HEK293 (cell line): ENCODE data around the gene FSTL4.

Experiments used
- CTCF ChIA-PET: fragments of 350-600 bp; formaldehyde crosslinking; extraction: SDS; loops from one replicate; lab custom pipeline; 2021; ENCODE audit warnings: antibody characterized with exemption; lab: Yijun Ruan, JAX
- POLR2A ChIA-PET: fragments of 300-600 bp; formaldehyde crosslinking; extraction: SDS; loops from one replicate; lab custom pipeline; 2020; ENCODE audit warnings: antibody characterized with exemption, inconsistent platforms; lab: Yijun Ruan, JAX
- H3K27ac ChIP-seq: fragments of 200-500 bp; sonication (Bioruptor generic); 2 replicates; pipeline ENCODE4 v1.5.1; 2014; ENCODE audit warnings: low read depth, low read length, control low read depth, inconsistent platforms; ENCODE audit errors: extremely low read depth
- H3K36me3 ChIP-seq, 2 experiments: fragments of 200-500 bp in 1 of 2; sonication (Bioruptor generic) in 1 of 2; 1 replicate in 1 of 2; 2 replicates in 1 of 2; pipeline ENCODE4 v1.5.1; 2014 to 2017; ENCODE audit warnings: inconsistent platforms in 2 of 2, low read length in 2 of 2; ENCODE audit not compliant: control insufficient read depth in 2 of 2, insufficient read depth in 1 of 2
- H3K4me1 ChIP-seq: fragments of 200-500 bp; sonication (Bioruptor generic); 2 replicates; pipeline ENCODE4 v1.5.1; 2014; ENCODE audit warnings: mild to moderate bottlenecking, low read length, inconsistent platforms; ENCODE audit not compliant: control insufficient read depth, insufficient read depth
- H3K4me3 ChIP-seq: 2 replicates; pipeline ENCODE4 v1.5.1; 2011; ENCODE audit warnings: low read depth, mild to moderate bottlenecking, control low read depth, low read length, moderate library complexity
- H3K9me3 ChIP-seq: fragments of 200-500 bp; sonication (Bioruptor generic); 2 replicates; pipeline ENCODE4 v1.5.1; 2014; ENCODE audit warnings: low read depth, low read length, inconsistent platforms; ENCODE audit not compliant: control insufficient read depth, insufficient read depth
- GLIS1 ChIP-seq: fragments of 450-650 bp; formaldehyde crosslinking; IDR thresholded peaks from 2 replicates; pipeline ENCODE4 v1.5.1; 2016; ENCODE audit warnings: missing biosample characterization, missing genetic modification characterization
- OSR2 ChIP-seq: fragments of 450-650 bp; formaldehyde crosslinking; IDR thresholded peaks from 2 replicates; pipeline ENCODE4 v1.5.1; 2016; ENCODE audit warnings: missing biosample characterization, missing genetic modification characterization
- REPIN1 ChIP-seq: fragments of 450-650 bp; formaldehyde crosslinking; IDR thresholded peaks from 2 replicates; pipeline ENCODE4 v1.5.1; 2017; ENCODE audit warnings: missing biosample characterization, missing genetic modification characterization, low read depth
- WT1 ChIP-seq: fragments of 450-650 bp; formaldehyde crosslinking; IDR thresholded peaks from 2 replicates; pipeline ENCODE4 v1.5.1; 2016; ENCODE audit warnings: missing biosample characterization, missing genetic modification characterization
- ZBTB1 ChIP-seq: fragments of 450-650 bp; formaldehyde crosslinking; IDR thresholded peaks from 2 replicates; pipeline ENCODE4 v1.5.1; 2016; ENCODE audit warnings: missing biosample characterization, missing genetic modification characterization
- ZIC2 ChIP-seq: fragments of 450-650 bp; formaldehyde crosslinking; IDR thresholded peaks from 2 replicates; pipeline ENCODE4 v1.5.1; 2016; ENCODE audit warnings: missing biosample characterization, missing genetic modification characterization
- ZNF155 ChIP-seq: fragments of 450-650 bp; formaldehyde crosslinking; IDR thresholded peaks from 2 replicates; pipeline ENCODE4 v1.5.1; 2016; ENCODE audit warnings: missing biosample characterization, missing genetic modification characterization
- ZNF2 ChIP-seq: fragments of 450-650 bp; formaldehyde crosslinking; IDR thresholded peaks from 2 replicates; pipeline ENCODE4 v1.5.1; 2016; ENCODE audit warnings: missing biosample characterization, missing genetic modification characterization
- ZNF426 ChIP-seq: fragments of 450-650 bp; formaldehyde crosslinking; IDR thresholded peaks from 2 replicates; pipeline ENCODE4 v1.5.1; 2017; ENCODE audit warnings: missing biosample characterization, missing genetic modification characterization, mild to moderate bottlenecking, inconsistent platforms, moderate library complexity
- ZNF433 ChIP-seq: fragments of 450-650 bp; formaldehyde crosslinking; IDR thresholded peaks from 2 replicates; pipeline ENCODE4 v1.5.1; 2016; ENCODE audit warnings: missing biosample characterization, missing genetic modification characterization, low read depth
- ZNF549 ChIP-seq: fragments of 450-650 bp; IDR thresholded peaks from 2 replicates; pipeline ENCODE4 v1.5.1; 2018; ENCODE audit warnings: missing biosample characterization, missing genetic modification characterization, mild to moderate bottlenecking, inconsistent platforms, moderate library complexity
- ZNF791 ChIP-seq: fragments of 450-650 bp; formaldehyde crosslinking; IDR thresholded peaks from 2 replicates; pipeline ENCODE4 v1.5.1; 2016; ENCODE audit warnings: missing biosample characterization, missing genetic modification characterization
- TF ChIP-seq, protein P1 (sequence below): fragments of 450-650 bp; formaldehyde crosslinking; IDR thresholded peaks from 2 replicates; pipeline ENCODE4 v1.5.1; 2017; ENCODE audit warnings: missing biosample characterization, missing genetic modification characterization
- TF ChIP-seq, protein P2 (sequence below): fragments of 450-650 bp; IDR thresholded peaks from 2 replicates; pipeline ENCODE4 v1.5.1; 2018; ENCODE audit warnings: missing biosample characterization, mild to moderate bottlenecking, missing genetic modification characterization
- TF ChIP-seq, protein P3 (sequence below): fragments of 450-650 bp; formaldehyde crosslinking; conservative IDR thresholded peaks from 2 replicates; pipeline ENCODE4 v1.5.1; 2016; ENCODE audit warnings: low read depth, missing biosample characterization, missing genetic modification characterization
- TF ChIP-seq, protein P4 (sequence below): fragments of 450-650 bp; formaldehyde crosslinking; IDR thresholded peaks from 2 replicates; pipeline ENCODE4 v1.5.1; 2016; ENCODE audit warnings: missing biosample characterization, missing genetic modification characterization

Gene FSTL4

DNA sequence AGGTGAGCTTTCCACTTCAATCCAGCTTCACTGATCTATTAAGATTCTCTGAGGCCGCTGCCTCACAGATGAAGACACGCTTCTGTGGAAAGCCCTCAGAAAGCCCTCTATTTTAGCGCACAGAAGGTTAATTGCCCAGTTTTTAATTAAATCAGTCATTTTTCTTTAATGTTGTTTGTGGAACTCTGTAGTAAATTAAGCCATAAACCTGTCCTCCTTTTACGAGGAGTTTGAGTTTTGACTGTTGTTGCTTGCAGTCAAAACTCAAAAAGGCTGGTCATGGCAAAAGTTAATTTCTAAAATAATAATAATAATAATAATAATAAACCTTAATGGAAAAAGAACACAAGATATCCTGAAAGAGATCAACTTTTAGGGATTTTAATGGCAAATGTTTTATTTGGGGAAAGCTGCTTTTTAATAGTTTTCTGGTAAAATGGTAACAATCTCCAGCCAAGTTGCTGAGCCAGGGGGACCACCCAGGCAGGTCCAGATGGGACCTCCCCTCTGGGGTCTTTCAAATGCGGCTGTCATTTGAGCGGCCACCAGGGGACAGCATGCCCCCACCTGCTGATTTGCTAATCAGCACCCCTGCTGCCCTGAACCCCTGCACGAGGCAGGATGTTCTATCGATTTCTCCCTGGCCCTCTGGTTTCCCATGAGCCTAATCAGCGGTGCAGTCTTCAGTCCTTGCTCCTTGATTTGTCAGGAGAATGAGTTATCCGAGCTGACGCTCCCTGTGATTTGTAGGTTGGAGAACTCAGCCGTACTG, 247.2 kb downstream of the FSTL4 start (continued):
- TF ChIP-seq ZNF433 (tag by site-specific recombination) (no peak), ZNF2 (tag by site-specific recombination) (no peak), ZNF155 (no peak), WT1 (tag by site-specific recombination) (peak; percentile 99), REPIN1 (0 out of 2 replicates have a peak, but pooled peaks have one; percentile 30), OSR2 (peak; percentile 80)
- TF ChIP-seq, protein P1, sequence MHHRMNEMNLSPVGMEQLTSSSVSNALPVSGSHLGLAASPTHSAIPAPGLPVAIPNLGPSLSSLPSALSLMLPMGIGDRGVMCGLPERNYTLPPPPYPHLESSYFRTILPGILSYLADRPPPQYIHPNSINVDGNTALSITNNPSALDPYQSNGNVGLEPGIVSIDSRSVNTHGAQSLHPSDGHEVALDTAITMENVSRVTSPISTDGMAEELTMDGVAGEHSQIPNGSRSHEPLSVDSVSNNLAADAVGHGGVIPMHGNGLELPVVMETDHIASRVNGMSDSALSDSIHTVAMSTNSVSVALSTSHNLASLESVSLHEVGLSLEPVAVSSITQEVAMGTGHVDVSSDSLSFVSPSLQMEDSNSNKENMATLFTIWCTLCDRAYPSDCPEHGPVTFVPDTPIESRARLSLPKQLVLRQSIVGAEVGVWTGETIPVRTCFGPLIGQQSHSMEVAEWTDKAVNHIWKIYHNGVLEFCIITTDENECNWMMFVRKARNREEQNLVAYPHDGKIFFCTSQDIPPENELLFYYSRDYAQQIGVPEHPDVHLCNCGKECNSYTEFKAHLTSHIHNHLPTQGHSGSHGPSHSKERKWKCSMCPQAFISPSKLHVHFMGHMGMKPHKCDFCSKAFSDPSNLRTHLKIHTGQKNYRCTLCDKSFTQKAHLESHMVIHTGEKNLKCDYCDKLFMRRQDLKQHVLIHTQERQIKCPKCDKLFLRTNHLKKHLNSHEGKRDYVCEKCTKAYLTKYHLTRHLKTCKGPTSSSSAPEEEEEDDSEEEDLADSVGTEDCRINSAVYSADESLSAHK (tag by site-specific recombination): peak; percentile 44; the same call in 1 of the 2 replicates
- TF ChIP-seq, protein P2, sequence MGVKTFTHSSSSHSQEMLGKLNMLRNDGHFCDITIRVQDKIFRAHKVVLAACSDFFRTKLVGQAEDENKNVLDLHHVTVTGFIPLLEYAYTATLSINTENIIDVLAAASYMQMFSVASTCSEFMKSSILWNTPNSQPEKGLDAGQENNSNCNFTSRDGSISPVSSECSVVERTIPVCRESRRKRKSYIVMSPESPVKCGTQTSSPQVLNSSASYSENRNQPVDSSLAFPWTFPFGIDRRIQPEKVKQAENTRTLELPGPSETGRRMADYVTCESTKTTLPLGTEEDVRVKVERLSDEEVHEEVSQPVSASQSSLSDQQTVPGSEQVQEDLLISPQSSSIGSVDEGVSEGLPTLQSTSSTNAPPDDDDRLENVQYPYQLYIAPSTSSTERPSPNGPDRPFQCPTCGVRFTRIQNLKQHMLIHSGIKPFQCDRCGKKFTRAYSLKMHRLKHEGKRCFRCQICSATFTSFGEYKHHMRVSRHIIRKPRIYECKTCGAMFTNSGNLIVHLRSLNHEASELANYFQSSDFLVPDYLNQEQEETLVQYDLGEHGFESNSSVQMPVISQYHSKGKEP: peak; percentile 52; the same call in 1 of the 2 replicates
- TF ChIP-seq, protein P3, sequence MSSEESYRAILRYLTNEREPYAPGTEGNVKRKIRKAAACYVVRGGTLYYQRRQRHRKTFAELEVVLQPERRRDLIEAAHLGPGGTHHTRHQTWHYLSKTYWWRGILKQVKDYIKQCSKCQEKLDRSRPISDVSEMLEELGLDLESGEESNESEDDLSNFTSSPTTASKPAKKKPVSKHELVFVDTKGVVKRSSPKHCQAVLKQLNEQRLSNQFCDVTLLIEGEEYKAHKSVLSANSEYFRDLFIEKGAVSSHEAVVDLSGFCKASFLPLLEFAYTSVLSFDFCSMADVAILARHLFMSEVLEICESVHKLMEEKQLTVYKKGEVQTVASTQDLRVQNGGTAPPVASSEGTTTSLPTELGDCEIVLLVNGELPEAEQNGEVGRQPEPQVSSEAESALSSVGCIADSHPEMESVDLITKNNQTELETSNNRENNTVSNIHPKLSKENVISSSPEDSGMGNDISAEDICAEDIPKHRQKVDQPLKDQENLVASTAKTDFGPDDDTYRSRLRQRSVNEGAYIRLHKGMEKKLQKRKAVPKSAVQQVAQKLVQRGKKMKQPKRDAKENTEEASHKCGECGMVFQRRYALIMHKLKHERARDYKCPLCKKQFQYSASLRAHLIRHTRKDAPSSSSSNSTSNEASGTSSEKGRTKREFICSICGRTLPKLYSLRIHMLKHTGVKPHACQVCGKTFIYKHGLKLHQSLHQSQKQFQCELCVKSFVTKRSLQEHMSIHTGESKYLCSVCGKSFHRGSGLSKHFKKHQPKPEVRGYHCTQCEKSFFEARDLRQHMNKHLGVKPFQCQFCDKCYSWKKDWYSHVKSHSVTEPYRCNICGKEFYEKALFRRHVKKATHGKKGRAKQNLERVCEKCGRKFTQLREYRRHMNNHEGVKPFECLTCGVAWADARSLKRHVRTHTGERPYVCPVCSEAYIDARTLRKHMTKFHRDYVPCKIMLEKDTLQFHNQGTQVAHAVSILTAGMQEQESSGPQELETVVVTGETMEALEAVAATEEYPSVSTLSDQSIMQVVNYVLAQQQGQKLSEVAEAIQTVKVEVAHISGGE: no peak

DNA sequence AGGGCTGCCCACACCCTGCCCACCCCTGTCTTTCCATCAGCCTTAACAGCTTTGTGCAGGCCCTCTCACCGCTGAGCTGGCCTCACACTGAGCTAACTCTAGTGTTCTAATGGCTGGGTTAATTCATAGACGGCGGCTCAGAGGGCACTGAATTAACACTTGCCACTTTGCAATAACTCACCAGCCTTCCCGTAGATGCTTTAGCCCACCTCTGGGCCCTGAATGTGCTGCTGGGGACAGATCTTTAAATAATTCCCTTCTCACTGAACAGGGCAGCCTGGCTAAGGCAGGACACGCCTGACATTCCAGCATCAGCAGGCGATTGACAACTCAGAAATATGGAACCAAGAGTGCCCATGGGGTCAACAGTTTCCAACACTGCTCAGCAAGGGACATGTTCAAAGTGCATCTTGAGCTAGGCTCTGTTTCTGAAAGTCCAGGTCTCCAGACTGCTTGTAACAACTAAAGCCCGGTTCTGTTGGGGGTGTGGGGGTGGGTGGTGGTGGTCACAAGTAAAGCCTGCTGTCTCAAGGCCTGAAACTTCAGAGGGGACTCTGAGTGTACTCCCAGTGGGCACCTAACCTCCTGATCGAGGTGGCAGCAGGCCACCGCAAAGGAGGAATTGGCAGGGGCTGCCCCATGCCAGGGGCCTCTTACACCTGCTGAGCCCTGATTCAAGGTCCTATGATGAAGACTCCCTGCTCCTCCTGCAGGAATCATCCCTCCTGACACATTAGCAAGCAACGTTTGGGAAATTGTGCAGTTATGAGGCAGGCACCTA, 248.3 kb downstream of the FSTL4 start:
- CTCF ChIA-PET: interaction anchor here (0.6 to 1.1 kb wide), 2 partner anchors 11 to 252 kb away, joined by 3 read pairs; no protein-coding TSS in a partner anchor
- Histone ChIP-seq H3K9me3 (no peaks in the 10 kb centered on the region), H3K4me3 (no peak overlapping the region), H3K27ac (no peak overlapping the region), H3K4me1 (peaks cover 22% of the 10 kb centered on the region), H3K36me3 (no peaks in the 10 kb centered on the region)
- POLR2A ChIA-PET: no interaction called here
- TF ChIP-seq, protein P4, sequence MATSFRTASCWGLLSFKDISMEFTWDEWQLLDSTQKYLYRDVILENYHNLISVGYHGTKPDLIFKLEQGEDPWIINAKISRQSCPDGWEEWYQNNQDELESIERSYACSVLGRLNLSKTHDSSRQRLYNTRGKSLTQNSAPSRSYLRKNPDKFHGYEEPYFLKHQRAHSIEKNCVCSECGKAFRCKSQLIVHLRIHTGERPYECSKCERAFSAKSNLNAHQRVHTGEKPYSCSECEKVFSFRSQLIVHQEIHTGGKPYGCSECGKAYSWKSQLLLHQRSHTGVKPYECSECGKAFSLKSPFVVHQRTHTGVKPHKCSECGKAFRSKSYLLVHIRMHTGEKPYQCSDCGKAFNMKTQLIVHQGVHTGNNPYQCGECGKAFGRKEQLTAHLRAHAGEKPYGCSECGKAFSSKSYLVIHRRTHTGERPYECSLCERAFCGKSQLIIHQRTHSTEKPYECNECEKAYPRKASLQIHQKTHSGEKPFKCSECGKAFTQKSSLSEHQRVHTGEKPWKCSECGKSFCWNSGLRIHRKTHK: no peak
- TF ChIP-seq GLIS1 (tag by site-specific recombination) (0 out of 2 replicates have a peak, but pooled peaks have one; percentile 5), ZNF791 (tag by site-specific recombination) (no peak), ZNF549 (no peak), ZIC2 (tag by site-specific recombination) (peak; percentile 80), ZBTB1 (tag by site-specific recombination) (no peak), ZNF426 (no peak)
- TF ChIP-seq, protein P1 (tag by site-specific recombination): no peak
- TF ChIP-seq, all 188 proteins: peak for 2
